Endothelial cell of umbilical vein (primary cell): Measurements from ENCODE around the gene SPRED2. TPM values are rescaled to one million over a fixed set of nuclear protein-coding genes. Genes with fewer than 3 reads are reported as not detected.

ENCODE experiments used
- BruUV-seq: library from RNA; stranded (reverse); fragments of 400-500 nt; replicated peaks from 2 replicates; lab custom pipeline; 2021; lab: Mats Ljungman, UMichigan
- CTCF ChIA-PET: fragments of 300-600, 350-600 bp; sonication (Branson Sonifier 250); formaldehyde crosslinking; loops from one replicate; lab custom pipeline; 2021; ENCODE audit warnings: antibody characterized with exemption, inconsistent platforms; lab: Charles Lee
- POLR2A ChIA-PET: fragments of 300-600, 350-600 bp; sonication (Branson Sonifier 250); formaldehyde crosslinking; loops from one replicate; lab custom pipeline; 2021; ENCODE audit warnings: antibody characterized with exemption, inconsistent platforms; lab: Charles Lee
- DNase-seq: peaks from one replicate; pipeline ENCODE4 v3.0.0-alpha.2; 2011; ENCODE audit warnings: low read depth, low spot score
- FAIRE-seq: peaks from 2 replicates; lab custom pipeline; 2011; peaks lifted over from hg19 to GRCh38; lab: Jason Lieb, UNC
- H2AFZ ChIP-seq: 2 replicates; pipeline ENCODE4 v1.6.0; 2012; ENCODE audit warnings: low read depth, low read length, control low read depth, inconsistent platforms
- H3K27ac ChIP-seq: 2 replicates; pipeline ENCODE4 v1.5.1; 2011; ENCODE audit warnings: low read depth, mild to moderate bottlenecking, control low read depth, low read length, moderate library complexity; ENCODE audit not compliant: insufficient read depth
- H3K27me3 ChIP-seq, 2 experiments: 2 replicates each; pipeline versions ENCODE4 v1.6.0 to v1.6.1; 2011; ENCODE audit warnings: low read length in 2 of 2, mixed read lengths in 1 of 2; ENCODE audit not compliant: control insufficient read depth in 2 of 2, insufficient read depth in 2 of 2
- H3K36me3 ChIP-seq, 2 experiments: 2 replicates in 1 of 2; 3 replicates in 1 of 2; pipeline ENCODE4 v1.5.1; 2011; ENCODE audit warnings: low read length in 2 of 2, mild to moderate bottlenecking in 1 of 2, moderate library complexity in 1 of 2; ENCODE audit not compliant: control insufficient read depth in 2 of 2, insufficient read depth in 2 of 2; ENCODE audit errors: extremely low read depth in 1 of 2
- H3K4me1 ChIP-seq: 3 replicates; pipeline ENCODE4 v1.5.1; 2011; ENCODE audit warnings: mild to moderate bottlenecking, low read length; ENCODE audit not compliant: control insufficient read depth, insufficient read depth; ENCODE audit errors: extremely low read depth
- H3K4me2 ChIP-seq: 2 replicates; pipeline ENCODE4 v1.6.1; 2011; ENCODE audit warnings: low read length, control low read depth, mixed read lengths; ENCODE audit not compliant: insufficient read depth
- H3K4me3 ChIP-seq, 3 experiments: fragments of 200-600 bp in 1 of 3; sonication (generic), shearing (Covaris generic) in 1 of 3; replicated peaks in 1 of 3; 2 replicates each; pipeline ENCODE4 v1.5.1; 2011 to 2016; ENCODE audit warnings: control low read depth in 3 of 3, low read length in 3 of 3, mild to moderate bottlenecking in 2 of 3, inconsistent platforms in 1 of 3, low read depth in 1 of 3, moderate library complexity in 1 of 3; ENCODE audit not compliant: insufficient read depth in 1 of 3
- H3K79me2 ChIP-seq: 2 replicates; pipeline ENCODE4 v1.6.0; 2012; ENCODE audit warnings: low read length, inconsistent platforms; ENCODE audit not compliant: control insufficient read depth, insufficient read depth
- H3K9ac ChIP-seq: replicated peaks from 2 replicates; pipeline ENCODE3; 2011; ENCODE audit warnings: low read length, control low read depth; ENCODE audit not compliant: insufficient read depth; ENCODE audit errors: extremely low read depth
- H3K9me1 ChIP-seq: replicated peaks from 3 replicates; pipeline ENCODE4 v1.6.0; 2011; ENCODE audit warnings: mild to moderate bottlenecking, low read length; ENCODE audit not compliant: control insufficient read depth, insufficient read depth; ENCODE audit errors: extremely low read depth
- H3K9me3 ChIP-seq: replicated peaks from 2 replicates; pipeline ENCODE4 v1.5.1; 2012; ENCODE audit warnings: low read length, inconsistent platforms; ENCODE audit not compliant: control insufficient read depth, insufficient read depth
- H4K20me1 ChIP-seq: replicated peaks from 2 replicates; pipeline ENCODE3; 2011; ENCODE audit warnings: mild to moderate bottlenecking, low read length; ENCODE audit not compliant: control insufficient read depth, insufficient read depth; ENCODE audit errors: extremely low read depth
- EZH2 ChIP-seq: IDR thresholded peaks from 2 replicates; pipeline ENCODE4 v1.6.1; 2012; ENCODE audit warnings: borderline replicate concordance, low read depth, mild to moderate bottlenecking, moderate library complexity, low read length, inconsistent platforms; ENCODE audit not compliant: severe bottlenecking
- GATA2 ChIP-seq: IDR thresholded peaks from 2 replicates; pipeline ENCODE4 v1.7.0; 2011; ENCODE audit warnings: low read depth, mild to moderate bottlenecking, moderate library complexity, mixed read lengths, low read length; ENCODE audit not compliant: insufficient read length, insufficient read depth
- JUN ChIP-seq: IDR thresholded peaks from 2 replicates; pipeline ENCODE4 v1.6.1; 2011; ENCODE audit warnings: borderline replicate concordance, low read depth; ENCODE audit not compliant: insufficient read length, insufficient read depth
- MYC ChIP-seq: IDR thresholded peaks from one replicate; pipeline ENCODE4 v1.6.1; 2011; ENCODE audit warnings: mild to moderate bottlenecking, low read depth, low read length
- POLR2A ChIP-seq: IDR thresholded peaks from 2 replicates; pipeline ENCODE4 v1.6.1; 2012; ENCODE audit warnings: low read depth, mild to moderate bottlenecking, control low read depth, low read length
- POLR2AphosphoS5 ChIP-seq: IDR thresholded peaks from 2 replicates; pipeline ENCODE4 v1.6.1; 2012; ENCODE audit warnings: low read depth, mild to moderate bottlenecking, control low read depth, low read length, moderate library complexity; ENCODE audit not compliant: insufficient read depth
- dilution Hi-C: fragments of 300-500 bp; cut with MboI; formaldehyde crosslinking; loops from one replicate; pipeline ENCODE4 v1.15.0; 2019; ENCODE audit warnings: low sequenced_read_pairs; ENCODE audit not compliant: extremely low pct_ligation_motif_present
- intact Hi-C: fragments of 100-400 bp; cut with micrococcal nuclease; formaldehyde crosslinking; loops from one replicate; pipeline ENCODE4 v1.10.0; 2022
- polyA plus RNA-seq, 4 experiments: library from polyadenylated mRNA; depleted of rRNA in 3 of 4; stranded (reverse) in 3 of 4; unstranded in 1 of 4; fragments of >200 nt; gene quantifications; 2 replicates each; pipeline versions ENCODE4 v1.2.1 to v1.2.3, GENCODE V29; 2011 to 2012; ENCODE audit warnings: missing spikeins in 1 of 4
- total RNA-seq: library from RNA; stranded (reverse); gene quantifications from 2 replicates; pipeline ENCODE4 v1.2.3, GENCODE V29; 2021
- TF ChIP-seq, protein P1 (sequence below): IDR thresholded peaks from 2 replicates; pipeline ENCODE4 v1.6.1; 2011; ENCODE audit not compliant: insufficient read depth, insufficient read length
- TF ChIP-seq, protein P2 (sequence below), 2 donors: IDR thresholded peaks; 1 replicate in 1 of 2; 2 replicates in 1 of 2; pipeline ENCODE4 v1.5.1; 2011; ENCODE audit warnings: low read length in 2 of 2, mild to moderate bottlenecking in 2 of 2, moderate library complexity in 2 of 2, control low read depth in 1 of 2, inconsistent platforms in 1 of 2, low read depth in 1 of 2; ENCODE audit not compliant: insufficient read depth in 1 of 2; ENCODE audit errors: extremely low read depth in 1 of 2

The SPRED2 gene
- total and polyA plus RNA-seq, 2 donors (not counting 3 experiments of a cell fraction or from before 2014, with no cell fraction given), result 3.6 to 9.6 TPM

DNA sequence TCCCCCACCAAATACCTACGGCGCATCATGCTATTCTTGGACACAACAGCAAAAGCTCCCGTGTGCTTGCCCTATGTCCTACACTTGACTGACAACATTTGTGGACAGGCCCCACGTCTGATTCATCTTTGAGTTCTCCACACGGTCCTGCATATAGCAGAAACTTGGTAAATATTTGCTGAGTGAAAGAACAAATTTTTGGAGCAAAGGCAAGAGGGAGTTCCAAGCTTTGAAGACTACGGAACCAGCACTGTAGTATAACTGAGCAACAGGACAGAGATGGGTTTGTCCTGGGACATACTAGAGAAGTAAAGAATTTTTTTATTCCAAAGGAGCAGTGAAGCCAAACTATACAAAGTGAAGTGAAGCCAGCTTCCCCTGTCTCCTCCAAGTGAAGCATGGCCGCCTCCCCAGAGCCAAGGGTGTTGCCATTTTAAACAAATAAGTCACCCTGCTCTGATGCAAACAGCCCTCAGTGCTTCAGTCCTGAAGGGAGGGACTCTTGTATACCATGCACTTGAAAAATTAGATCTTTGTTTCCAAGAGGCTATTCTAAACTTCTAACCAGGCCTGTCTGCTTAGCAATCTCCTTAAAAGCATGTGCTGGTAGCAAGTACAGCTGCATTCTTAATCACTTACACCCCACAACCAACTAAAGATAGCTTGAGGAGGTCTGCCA is 35.9 kb downstream of the SPRED2 start:
- Histone ChIP-seq H3K36me3 (no peaks in the 10 kb centered on the region), H3K27me3 (peaks cover 25 to 48% of the 10 kb centered on the region in 2 experiments), H3K4me2 (no peak overlapping the region), H3K4me1 (no peaks in the 10 kb centered on the region), H3K9ac (no peak overlapping the region), H2AFZ (no peak overlapping the region), H3K9me3 (no peaks in the 10 kb centered on the region), H3K79me2 (no peaks in the 10 kb centered on the region), H4K20me1 (peaks cover 6% of the 10 kb centered on the region), H3K27ac (no peak overlapping the region), H3K4me3 (no peak overlapping the region), H3K9me1 (no peaks in the 10 kb centered on the region)
- dilution Hi-C loops (no loop called here), intact Hi-C loops (no loop called here)
- no peak for FAIRE-seq
- ChIA-PET POLR2A (no interaction called here), CTCF (interaction anchor here (1.1 kb wide), 1 partner anchor 13 kb away, joined by 3 read pairs; no protein-coding TSS in a partner anchor)
- BruUV-seq, result no TSS peak
- DNase-seq, result no peak
- TF ChIP-seq, protein P1, sequence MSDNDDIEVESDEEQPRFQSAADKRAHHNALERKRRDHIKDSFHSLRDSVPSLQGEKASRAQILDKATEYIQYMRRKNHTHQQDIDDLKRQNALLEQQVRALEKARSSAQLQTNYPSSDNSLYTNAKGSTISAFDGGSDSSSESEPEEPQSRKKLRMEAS, result no peak
- TF ChIP-seq POLR2AphosphoS5 (no peak), MYC (no peak), GATA2 (no peak), POLR2A (no peak), JUN (no peak), EZH2 (no peak)
- TF ChIP-seq, protein P2, sequence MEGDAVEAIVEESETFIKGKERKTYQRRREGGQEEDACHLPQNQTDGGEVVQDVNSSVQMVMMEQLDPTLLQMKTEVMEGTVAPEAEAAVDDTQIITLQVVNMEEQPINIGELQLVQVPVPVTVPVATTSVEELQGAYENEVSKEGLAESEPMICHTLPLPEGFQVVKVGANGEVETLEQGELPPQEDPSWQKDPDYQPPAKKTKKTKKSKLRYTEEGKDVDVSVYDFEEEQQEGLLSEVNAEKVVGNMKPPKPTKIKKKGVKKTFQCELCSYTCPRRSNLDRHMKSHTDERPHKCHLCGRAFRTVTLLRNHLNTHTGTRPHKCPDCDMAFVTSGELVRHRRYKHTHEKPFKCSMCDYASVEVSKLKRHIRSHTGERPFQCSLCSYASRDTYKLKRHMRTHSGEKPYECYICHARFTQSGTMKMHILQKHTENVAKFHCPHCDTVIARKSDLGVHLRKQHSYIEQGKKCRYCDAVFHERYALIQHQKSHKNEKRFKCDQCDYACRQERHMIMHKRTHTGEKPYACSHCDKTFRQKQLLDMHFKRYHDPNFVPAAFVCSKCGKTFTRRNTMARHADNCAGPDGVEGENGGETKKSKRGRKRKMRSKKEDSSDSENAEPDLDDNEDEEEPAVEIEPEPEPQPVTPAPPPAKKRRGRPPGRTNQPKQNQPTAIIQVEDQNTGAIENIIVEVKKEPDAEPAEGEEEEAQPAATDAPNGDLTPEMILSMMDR (IDR thresholded peaks at IDR 0.05; ENCODE audit: extremely low read depth in 1 of 2, insufficient read depth in 1 of 2, low read depth in 1 of 2, low read length in 2 of 2), result no peak
